ENCODE results near the gene ELOB.

The ELOB gene

DNA sequence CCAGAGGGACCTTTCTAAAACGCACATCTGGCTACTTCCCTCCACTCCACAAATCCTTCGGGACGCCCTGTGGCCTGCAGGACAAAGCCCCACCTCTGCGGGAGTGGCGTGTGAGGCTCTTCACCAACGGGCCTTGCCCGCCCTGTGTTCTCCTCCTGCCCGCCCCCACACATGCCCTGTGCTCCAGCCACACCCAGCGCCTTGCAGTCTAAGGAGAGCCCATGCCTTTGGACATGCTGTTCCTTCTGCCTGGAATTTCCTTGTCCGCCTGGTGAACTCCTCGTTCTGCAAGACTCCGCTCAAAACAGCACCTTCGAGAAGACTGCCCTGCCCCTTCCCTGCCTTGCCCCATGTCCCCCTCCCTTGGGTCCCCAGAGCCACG lies 7.4 kb downstream of the ELOB start:
- H3K4me1 Mint-ChIP-seq (ENCODE audit: low read depth) = peaks cover 10% of the 10 kb centered on the region
- H3K27ac Mint-ChIP-seq = no peak overlapping the region
- H3K4me3 Mint-ChIP-seq = no peak overlapping the region
- H3K27me3 Mint-ChIP-seq (ENCODE audit: low read depth) = no peaks in the 10 kb centered on the region
- peaks cover 61% of the 10 kb centered on the region for H3K36me3 Mint-ChIP-seq (ENCODE audit: low read depth)
- no peaks in the 10 kb centered on the region for H3K9me3 Mint-ChIP-seq

DNA sequence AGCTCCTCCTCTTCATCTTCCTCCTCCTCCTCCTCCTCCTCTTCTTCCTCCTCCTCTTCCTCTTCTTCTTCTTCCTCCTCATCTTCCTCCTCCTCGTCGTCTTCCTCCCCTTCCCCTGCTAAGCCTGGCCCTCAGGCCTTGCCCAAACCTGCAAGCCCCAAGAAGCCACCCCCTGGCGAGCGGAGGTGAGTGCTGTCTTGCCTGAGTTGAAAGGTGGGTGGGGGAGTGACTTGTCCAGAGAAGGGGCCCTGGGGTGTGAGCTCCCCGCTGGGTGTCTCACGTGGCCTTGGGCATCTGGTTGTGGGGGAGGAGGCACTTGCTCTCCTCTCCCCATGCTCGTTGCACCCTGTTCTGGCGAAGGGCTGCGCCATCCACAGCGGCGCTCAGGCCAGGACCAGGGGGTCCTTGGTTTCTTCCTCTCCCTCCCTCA lies 8.0 kb downstream of the ELOB start:
- H3K4me1 Mint-ChIP-seq (ENCODE audit: low read depth) = peaks cover 10% of the 10 kb centered on the region

GRCh38 chr16:2768403-2769089 lies 8.5 kb downstream of the ELOB start:
- H3K27me3 Mint-ChIP-seq (ENCODE audit: low read depth) = no peaks in the 10 kb centered on the region
- H3K27ac Mint-ChIP-seq = no peak overlapping the region
- H3K4me1 Mint-ChIP-seq (ENCODE audit: low read depth) = peaks cover 10% of the 10 kb centered on the region
- no peak overlapping the region for H3K4me3 Mint-ChIP-seq
- peaks cover 66% of the 10 kb centered on the region for H3K36me3 Mint-ChIP-seq (ENCODE audit: low read depth)
- H3K9me3 Mint-ChIP-seq = no peaks in the 10 kb centered on the region

More for the DNA sequence above, 8.0 kb downstream of the ELOB start:
- Mint-ChIP-seq H3K4me3 (no peak overlapping the region), H3K27ac (no peak overlapping the region), H3K36me3 (ENCODE audit: low read depth) (peaks cover 60% of the 10 kb centered on the region), H3K27me3 (ENCODE audit: low read depth) (no peaks in the 10 kb centered on the region), H3K9me3 (no peaks in the 10 kb centered on the region)

- peaks cover 10% of the 10 kb centered on the region for H3K4me1 Mint-ChIP-seq (ENCODE audit: low read depth)
- no peak overlapping the region for H3K27ac Mint-ChIP-seq
- no peak overlapping the region for H3K4me3 Mint-ChIP-seq
- no peaks in the 10 kb centered on the region for H3K27me3 Mint-ChIP-seq (ENCODE audit: low read depth)
- no peaks in the 10 kb centered on the region for H3K9me3 Mint-ChIP-seq
- peaks cover 71% of the 10 kb centered on the region for H3K36me3 Mint-ChIP-seq (ENCODE audit: low read depth)
These were observed 9.2 kb downstream of the ELOB start for GRCh38 chr16:2767891-2768290.

- Mint-ChIP-seq H3K4me3 (no peak overlapping the region), H3K9me3 (no peaks in the 10 kb centered on the region), H3K27ac (no peak overlapping the region), H3K27me3 (ENCODE audit: low read depth) (no peaks in the 10 kb centered on the region), H3K36me3 (ENCODE audit: low read depth) (peaks cover 73% of the 10 kb centered on the region), H3K4me1 (ENCODE audit: low read depth) (peaks cover 7% of the 10 kb centered on the region)
These were observed 9.8 kb downstream of the ELOB start for GRCh38 chr16:2767140-2767731.

DNA sequence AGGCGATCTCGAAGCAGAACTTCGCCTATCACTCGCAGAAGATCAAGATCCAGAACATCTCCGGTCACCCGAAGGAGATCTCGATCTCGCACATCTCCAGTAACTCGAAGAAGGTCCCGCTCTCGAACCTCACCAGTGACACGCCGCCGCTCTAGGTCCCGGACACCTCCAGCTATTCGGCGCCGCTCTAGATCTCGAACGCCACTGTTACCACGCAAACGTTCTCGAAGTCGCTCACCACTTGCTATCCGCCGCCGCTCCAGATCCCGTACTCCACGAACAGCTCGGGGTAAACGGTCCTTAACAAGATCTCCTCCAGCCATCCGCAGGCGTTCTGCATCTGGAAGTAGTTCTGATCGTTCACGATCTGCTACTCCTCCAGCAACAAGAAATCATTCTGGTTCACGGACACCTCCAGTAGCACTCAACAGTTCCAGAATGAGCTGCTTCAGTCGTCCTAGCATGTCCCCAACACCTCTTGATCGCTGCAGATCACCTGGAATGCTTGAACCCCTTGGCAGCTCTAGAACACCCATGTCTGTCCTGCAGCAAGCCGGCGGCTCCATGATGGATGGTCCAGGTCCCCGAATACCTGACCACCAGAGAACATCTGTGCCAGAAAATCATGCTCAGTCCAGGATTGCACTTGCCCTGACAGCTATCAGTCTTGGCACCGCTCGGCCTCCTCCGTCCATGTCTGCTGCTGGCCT lies 10.5 kb downstream of the ELOB start:
- H3K36me3 Mint-ChIP-seq (ENCODE audit: low read depth) = peaks cover 76% of the 10 kb centered on the region
- no peak overlapping the region for H3K4me3 Mint-ChIP-seq
- H3K9me3 Mint-ChIP-seq = no peaks in the 10 kb centered on the region
- no peaks in the 10 kb centered on the region for H3K27me3 Mint-ChIP-seq (ENCODE audit: low read depth)
- H3K27ac Mint-ChIP-seq = no peak overlapping the region
- peaks cover 7% of the 10 kb centered on the region for H3K4me1 Mint-ChIP-seq (ENCODE audit: low read depth)

- Mint-ChIP-seq H3K36me3 (ENCODE audit: low read depth) (peaks cover 80% of the 10 kb centered on the region), H3K27me3 (ENCODE audit: low read depth) (no peaks in the 10 kb centered on the region), H3K9me3 (no peaks in the 10 kb centered on the region), H3K4me1 (ENCODE audit: low read depth) (peaks cover 7% of the 10 kb centered on the region), H3K4me3 (no peak overlapping the region), H3K27ac (no peak overlapping the region)
These were observed 11.3 kb downstream of the ELOB start for GRCh38 chr16:2765462-2766404.

GRCh38 chr16:2764718-2765117 lies 12.4 kb downstream of the ELOB start:
- Mint-ChIP-seq H3K9me3 (no peaks in the 10 kb centered on the region), H3K27ac (no peak overlapping the region), H3K4me3 (no peak overlapping the region), H3K4me1 (ENCODE audit: low read depth) (peaks cover 10% of the 10 kb centered on the region), H3K27me3 (ENCODE audit: low read depth) (no peaks in the 10 kb centered on the region), H3K36me3 (ENCODE audit: low read depth) (peaks cover 88% of the 10 kb centered on the region)

GRCh38 chr16:2763173-2763572 lies 13.9 kb downstream of the ELOB start:
- no peaks in the 10 kb centered on the region for H3K9me3 Mint-ChIP-seq
- H3K36me3 Mint-ChIP-seq (ENCODE audit: low read depth) = peaks cover 89% of the 10 kb centered on the region
- no peaks in the 10 kb centered on the region for H3K27me3 Mint-ChIP-seq (ENCODE audit: low read depth)
- peaks cover 9% of the 10 kb centered on the region for H3K4me1 Mint-ChIP-seq (ENCODE audit: low read depth)
- no peak overlapping the region for H3K27ac Mint-ChIP-seq
- H3K4me3 Mint-ChIP-seq = no peak overlapping the region

- Mint-ChIP-seq H3K27me3 (ENCODE audit: low read depth) (no peaks in the 10 kb centered on the region), H3K4me3 (no peak overlapping the region), H3K4me1 (ENCODE audit: low read depth) (peaks cover 11% of the 10 kb centered on the region), H3K27ac (no peak overlapping the region), H3K9me3 (no peaks in the 10 kb centered on the region), H3K36me3 (ENCODE audit: low read depth) (peaks cover 89% of the 10 kb centered on the region)
These were observed 14.4 kb downstream of the ELOB start for GRCh38 chr16:2762711-2763110.

GRCh38 chr16:2761886-2762583 lies 15.0 kb downstream of the ELOB start:
- H3K4me3 Mint-ChIP-seq = no peak overlapping the region
- H3K27ac Mint-ChIP-seq = no peak overlapping the region
- H3K36me3 Mint-ChIP-seq (ENCODE audit: low read depth) = peaks cover 91% of the 10 kb centered on the region
- H3K4me1 Mint-ChIP-seq (ENCODE audit: low read depth) = peaks cover 15% of the 10 kb centered on the region
- no peaks in the 10 kb centered on the region for H3K27me3 Mint-ChIP-seq (ENCODE audit: low read depth)
- no peaks in the 10 kb centered on the region for H3K9me3 Mint-ChIP-seq

DNA sequence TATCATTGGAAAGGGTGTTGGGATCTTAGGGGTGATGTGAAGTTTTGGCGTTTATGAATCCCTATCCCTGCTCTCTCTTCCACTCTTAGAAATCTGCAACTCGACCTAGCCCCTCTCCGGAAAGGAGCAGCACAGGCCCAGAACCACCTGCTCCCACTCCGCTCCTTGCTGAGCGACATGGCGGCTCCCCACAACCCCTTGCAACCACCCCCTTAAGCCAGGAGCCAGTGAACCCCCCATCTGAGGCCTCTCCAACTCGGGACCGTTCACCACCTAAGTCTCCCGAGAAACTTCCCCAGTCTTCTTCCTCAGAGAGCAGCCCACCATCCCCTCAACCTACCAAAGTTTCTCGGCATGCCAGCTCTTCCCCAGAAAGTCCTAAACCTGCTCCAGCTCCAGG lies 15.6 kb downstream of the ELOB start:
- no peak overlapping the region for H3K27ac Mint-ChIP-seq
- H3K9me3 Mint-ChIP-seq = no peaks in the 10 kb centered on the region
- H3K4me3 Mint-ChIP-seq = no peak overlapping the region
- H3K36me3 Mint-ChIP-seq (ENCODE audit: low read depth) = peaks cover 94% of the 10 kb centered on the region
- no peaks in the 10 kb centered on the region for H3K27me3 Mint-ChIP-seq (ENCODE audit: low read depth)
- peaks cover 19% of the 10 kb centered on the region for H3K4me1 Mint-ChIP-seq (ENCODE audit: low read depth)

DNA sequence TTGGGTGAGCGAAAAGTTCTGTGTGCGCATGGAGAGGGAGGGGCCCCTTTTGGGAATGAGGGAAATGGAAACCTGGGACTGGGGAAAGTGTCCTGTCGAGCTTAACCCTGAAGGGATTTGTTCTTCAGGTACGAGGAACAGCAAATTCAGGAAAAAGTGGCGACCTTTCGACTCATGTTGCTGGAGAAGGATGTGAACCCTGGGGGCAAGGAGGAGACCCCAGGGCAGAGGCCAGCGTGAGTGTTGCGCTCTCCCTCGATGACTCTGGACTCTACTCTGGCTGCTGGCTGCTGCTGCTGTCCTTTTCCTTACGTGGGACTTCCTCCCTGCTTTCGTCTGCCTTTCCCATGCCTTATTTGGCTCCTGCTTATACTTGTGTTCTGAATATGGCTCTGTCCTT lies 19.7 kb downstream of the ELOB start:
- peaks cover 75% of the 10 kb centered on the region for H3K36me3 Mint-ChIP-seq (ENCODE audit: low read depth)

More for the DNA sequence above, 19.7 kb downstream of the ELOB start:
- Mint-ChIP-seq H3K27me3 (ENCODE audit: low read depth) (no peaks in the 10 kb centered on the region), H3K4me3 (no peak overlapping the region), H3K4me1 (ENCODE audit: low read depth) (peaks cover 44% of the 10 kb centered on the region), H3K9me3 (no peaks in the 10 kb centered on the region), H3K27ac (no peak overlapping the region)
